Measurements from ENCODE around the gene SRRM1.
"Not testable (repeated sequence)": the region's sequence is repeated elsewhere in the genome, so short reads cannot be mapped to it uniquely, and the experiment has no call there.

The SRRM1 gene

DNA sequence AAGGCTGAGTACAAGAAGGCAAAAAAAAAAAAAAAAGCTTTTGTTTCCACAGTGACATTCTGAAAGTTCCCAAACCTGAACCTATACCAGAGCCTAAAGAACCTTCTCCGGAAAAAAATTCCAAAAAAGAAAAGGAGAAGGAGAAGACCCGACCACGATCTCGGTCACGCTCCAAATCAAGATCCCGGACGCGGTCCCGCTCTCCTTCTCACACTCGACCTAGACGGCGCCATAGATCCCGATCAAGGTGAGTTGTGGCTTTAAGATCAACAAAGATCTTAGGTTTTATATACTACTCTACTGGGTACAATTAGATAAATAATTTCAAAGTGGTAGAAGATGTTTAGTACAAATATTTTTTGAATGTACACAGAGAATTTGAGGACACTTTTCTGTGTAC lies 9.3 kb downstream of the SRRM1 start:
- DNase-seq = no peak

GRCh38 chr1:24654010-24654409 lies 10.9 kb downstream of the SRRM1 start:
- DNase-seq = no peak

GRCh38 chr1:24656046-24656445 lies 12.9 kb downstream of the SRRM1 start:
- DNase-seq = no peak

DNA sequence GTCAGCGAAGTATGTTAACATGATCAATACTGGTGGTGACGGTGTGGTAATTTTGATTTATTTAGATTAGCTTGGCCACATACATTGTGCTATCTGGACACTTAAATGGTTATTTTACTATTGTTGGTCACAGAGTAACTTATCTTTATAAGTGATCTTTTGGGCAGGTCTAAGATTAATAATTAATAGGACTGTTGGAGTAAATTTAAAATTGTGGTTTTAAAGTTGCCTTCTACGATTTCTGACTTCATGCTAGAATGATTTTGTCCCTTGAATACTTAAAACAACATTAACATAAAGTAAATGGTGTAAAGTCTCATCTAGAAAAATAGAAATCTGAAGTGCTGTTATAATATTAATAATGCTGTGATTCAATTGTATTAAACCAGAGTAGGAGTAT lies 14.7 kb downstream of the SRRM1 start:
- DNase-seq = no peak

DNA sequence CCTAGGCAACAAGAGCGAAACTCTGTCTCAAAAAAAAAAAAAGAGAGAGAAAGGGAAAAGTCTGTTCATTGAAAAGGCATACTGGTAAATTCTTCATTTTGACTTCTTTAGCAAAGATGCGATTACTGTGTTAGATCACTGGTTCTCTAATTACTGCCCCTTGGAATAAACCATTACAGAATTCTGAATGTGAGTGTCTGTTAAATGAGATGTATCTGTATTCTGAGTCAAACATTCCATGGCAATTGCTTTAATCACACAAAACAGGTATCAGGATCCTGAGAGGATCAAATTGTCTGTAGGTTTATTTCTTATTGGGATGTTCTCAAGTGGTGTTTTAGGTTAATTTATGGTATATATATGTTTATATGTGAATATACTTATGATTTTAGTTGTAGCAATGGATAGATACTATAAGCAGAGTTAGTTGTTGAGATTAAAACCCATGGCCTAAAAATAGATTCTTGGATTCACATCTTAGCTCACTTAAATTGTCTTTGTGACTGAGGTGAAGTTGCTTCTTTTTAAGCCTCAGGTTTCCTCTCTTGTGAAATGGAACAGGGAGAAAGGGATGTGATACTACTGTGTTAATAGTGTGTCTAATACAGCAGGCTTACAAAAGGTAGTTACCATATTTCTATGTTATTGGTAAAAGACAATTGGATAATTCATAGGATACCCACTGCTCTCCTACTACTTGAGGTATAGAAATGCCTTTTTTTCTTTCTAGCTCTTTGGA lies 16.2 kb downstream of the SRRM1 start:
- DNase-seq = no peak

GRCh38 chr1:24659993-24660665 lies 17.0 kb downstream of the SRRM1 start:
- no peak for DNase-seq

- no peak for DNase-seq
Measured at GRCh38 chr1:24664507-24665033, 21.5 kb downstream of the SRRM1 start.

- no peak for DNase-seq
Measured at GRCh38 chr1:24666794-24667193, 23.7 kb downstream of the SRRM1 start.

DNA sequence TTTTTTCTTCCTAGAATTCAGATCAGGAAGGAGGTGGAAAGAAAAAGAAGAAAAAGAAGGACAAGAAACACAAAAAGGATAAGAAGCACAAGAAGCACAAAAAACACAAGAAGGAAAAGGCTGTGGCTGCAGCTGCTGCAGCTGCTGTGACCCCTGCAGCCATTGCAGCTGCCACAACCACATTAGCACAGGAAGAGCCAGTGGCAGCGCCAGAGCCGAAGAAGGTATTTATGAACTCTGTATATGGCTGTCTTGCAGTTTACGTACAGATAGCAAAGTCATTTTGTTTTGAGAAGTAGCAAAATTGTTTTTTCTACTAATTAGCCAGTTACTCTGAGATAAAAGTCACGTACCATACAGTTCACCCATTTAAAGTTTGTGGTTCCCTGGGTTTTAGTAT lies 28.3 kb downstream of the SRRM1 start:
- DNase-seq = not testable (repeated sequence)

- DNase-seq = not testable (repeated sequence)
Measured at GRCh38 chr1:24672686-24673085, 29.6 kb downstream of the SRRM1 start.

- DNase-seq = no peak
Measured at GRCh38 chr1:24673341-24673740, 30.2 kb downstream of the SRRM1 start.

DNA sequence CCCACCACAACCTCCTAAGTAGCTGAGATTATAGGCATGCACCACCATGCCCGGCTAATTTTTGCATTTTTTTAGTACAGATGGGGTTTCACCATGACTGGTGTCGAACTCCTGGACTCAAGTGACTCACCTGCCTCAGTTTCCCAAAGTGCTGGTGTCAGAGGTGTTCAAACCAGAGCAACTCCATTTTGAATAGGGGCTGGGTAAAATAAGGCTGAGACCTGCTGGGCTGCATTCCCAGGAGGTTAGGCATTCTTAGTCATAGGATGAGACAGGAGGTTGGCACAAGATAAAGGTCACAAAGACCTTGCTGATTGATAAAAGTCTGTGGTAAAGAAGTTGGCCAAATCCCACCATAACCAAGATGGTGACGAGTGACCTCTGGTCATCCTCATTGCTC lies 35.3 kb downstream of the SRRM1 start:
- DNase-seq = not testable (repeated sequence)

- DNase-seq = no peak
Measured at GRCh38 chr1:24679725-24680124, 36.6 kb downstream of the SRRM1 start.

- no peak for DNase-seq
Measured at GRCh38 chr1:24683713-24684162, 40.6 kb downstream of the SRRM1 start.

DNA sequence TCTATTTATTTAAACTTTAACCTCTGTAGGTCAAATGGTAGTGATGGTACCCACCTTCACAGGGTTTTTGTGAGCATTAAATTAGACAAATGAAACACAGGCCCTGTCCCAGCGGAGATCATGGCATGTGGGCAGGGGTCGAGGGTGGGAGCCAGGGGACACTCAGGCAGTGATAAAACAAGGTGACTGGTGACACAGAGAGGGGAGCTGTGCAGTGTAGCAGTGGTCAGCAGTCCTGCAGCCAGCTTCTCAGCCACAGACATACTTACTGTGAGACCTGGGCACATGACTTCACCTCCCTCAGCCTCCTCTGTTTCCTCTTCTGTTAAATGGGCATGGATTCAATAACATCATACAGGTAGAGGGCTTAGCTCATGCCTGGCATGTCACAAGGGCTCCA lies 44.9 kb downstream of the SRRM1 start:
- DNase-seq = no peak

DNA sequence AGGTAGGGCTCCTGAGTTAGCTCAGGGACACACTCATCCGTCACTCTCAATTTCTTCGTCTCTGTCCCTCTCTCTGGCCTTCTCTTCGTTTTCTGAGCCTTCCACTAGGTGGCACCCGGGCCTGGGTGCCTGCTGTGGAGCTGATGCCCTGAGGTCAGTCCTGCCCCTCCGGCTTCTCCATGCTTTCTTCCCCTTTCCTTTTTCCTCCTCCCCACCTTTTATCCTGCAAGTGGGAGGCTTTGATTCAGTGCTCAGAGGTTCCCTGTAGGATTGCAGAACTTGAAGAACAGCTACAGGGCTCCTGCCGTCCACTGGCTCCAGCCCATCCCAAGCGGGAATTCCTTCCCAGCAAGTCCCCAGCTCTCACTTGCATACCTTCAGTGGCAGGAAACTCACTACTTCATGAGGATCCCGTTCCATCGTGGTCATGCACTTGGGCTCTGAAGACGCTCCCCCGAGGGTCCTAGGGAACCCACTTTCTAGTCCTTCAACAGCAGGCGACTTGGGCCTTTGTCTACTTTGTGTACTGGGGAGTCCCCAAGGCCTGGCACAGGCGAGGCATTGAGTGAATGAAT lies 45.6 kb downstream of the SRRM1 start:
- peak; percentile 14 for DNase-seq

GRCh38 chr1:24691051-24691450 lies 47.9 kb downstream of the SRRM1 start:
- no peak for DNase-seq

- no peak for DNase-seq
Measured at GRCh38 chr1:24692351-24692980, 49.4 kb downstream of the SRRM1 start.

DNA sequence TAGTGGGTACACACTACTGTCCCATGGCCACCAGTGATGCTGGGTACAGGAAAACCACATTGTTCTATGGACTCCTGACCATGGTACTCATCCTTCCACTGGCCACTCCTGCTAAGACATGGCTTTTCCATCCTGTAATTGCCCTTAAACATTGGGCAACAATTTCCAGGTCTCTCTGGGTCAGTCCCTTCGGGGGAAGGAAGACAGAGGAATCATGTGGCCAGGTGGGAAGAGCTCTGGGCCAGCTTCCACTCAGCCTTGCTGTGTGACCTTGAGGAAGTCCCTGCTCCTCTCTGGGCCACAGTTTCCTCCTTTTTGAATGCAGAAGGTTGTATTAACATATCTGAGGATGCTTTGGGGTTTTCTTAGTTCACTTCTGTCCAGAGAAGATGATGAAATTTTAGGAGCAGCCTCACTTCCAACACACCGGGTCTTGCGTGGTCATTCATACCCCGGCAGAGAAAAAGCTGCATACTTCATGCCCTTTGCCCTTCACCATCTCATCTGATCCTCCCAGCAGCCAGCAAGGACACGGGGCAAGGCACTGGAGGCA lies 50.8 kb downstream of the SRRM1 start:
- DNase-seq = no peak

GRCh38 chr1:24694380-24694843 lies 51.3 kb downstream of the SRRM1 start:
- no peak for DNase-seq

DNA sequence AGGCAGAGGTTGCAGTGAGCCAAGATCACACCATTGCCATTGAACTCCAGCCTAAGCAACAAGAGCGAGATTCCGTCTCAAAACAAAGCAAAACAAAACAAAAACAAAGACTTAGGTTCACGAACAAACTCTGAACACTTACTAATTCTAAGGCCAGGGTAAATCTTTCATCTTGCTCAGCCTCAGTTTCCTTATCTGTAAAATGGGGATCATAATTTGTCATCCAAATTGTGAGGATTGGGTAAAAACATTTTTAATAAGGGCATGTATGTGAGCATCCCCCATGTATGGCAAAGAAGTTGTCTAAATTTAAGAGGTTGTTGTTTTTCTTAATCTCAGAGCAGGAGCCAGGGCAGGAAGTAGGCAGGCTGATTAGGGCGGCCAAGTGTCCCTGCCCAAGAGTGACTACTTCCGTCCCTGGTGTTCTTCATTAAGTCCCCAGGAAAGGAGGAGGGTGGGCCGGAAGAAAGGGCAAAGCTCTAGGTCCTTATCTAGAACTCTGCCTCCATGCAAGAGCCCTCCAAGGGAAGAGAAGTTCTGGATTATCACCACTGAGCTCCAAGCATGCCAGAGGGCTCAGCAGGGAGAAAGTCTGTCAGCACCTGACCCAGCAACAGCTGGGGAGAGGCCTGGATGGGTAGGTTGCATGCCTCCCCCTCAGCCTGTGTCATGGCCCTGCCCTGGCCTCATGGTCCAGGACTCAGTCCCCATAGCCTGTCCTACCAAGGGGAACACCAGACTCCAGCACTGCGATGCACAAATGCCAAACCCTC lies 52.3 kb downstream of the SRRM1 start:
- no peak for DNase-seq
